NOMO-1 treated with dmso at 0.1 percent for 144 hours (cell line): ENCODE results near the gene REV1.
"Not testable (repeated sequence)": the region's sequence is repeated elsewhere in the genome, so short reads cannot be mapped to it uniquely, and the experiment has no call there.

Experiments used
- DNase-seq: peaks from one replicate; lab custom pipeline; 2025; ENCODE audit not compliant: unreplicated experiment; lab: John Stamatoyannopoulos, UW

Gene REV1

DNA sequence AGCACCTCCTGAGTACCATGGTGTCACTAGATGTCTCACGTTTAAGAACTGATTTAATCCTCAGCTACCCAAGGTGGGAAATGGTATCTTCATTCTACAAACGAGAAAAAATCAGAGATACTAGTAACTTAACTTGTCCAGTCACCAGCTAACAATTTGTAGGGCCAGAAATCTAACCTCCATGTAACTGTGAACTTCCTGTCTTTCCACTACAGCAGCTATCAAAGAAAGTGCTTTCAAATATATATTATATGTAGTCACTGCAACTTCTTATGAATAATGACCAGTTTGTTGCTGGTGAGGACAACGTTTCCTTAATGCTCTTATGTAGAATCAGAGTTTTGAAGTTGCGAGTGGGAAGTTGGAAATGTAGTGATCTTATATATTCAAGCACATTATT is 1.9 kb downstream of the REV1 start:
- DNase-seq, result no peak

DNA sequence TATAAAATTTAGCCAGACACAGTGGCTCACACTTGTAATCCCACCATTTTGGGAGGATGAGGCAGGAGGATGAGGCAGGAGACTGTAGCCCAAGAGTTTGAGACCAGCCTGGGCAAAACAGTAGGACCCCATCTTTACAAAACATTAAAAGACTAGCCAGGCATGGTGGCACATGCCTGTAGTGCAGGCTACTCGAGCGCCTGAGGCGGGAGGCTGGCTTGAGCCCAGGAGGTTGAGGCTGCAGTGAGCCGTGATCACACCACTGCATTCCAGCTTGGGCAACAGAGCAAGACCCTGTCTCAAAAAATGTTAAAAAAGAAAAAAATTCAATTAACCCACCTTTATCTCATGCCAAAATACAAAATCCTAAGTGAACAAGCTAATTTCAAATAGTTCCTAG is 4.0 kb downstream of the REV1 start:
- DNase-seq, result no peak

DNA sequence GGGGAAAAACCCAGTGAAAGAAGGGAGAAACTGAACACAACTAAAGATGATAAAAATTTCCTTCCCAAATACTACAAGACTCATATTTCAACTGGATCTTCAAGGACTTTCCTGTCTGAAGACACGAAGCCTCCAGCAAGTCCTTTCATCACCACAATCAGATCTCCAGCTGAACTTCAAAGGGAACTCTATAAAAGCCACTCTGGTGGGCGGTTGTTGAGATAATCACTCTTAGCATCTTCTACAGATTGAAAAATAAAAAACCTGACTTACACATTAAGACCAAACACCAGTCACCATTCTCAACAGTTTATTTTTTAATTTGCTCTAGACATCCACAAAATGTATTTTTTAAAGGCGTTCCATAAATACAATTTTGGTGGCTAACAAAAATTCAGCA is 4.4 kb downstream of the REV1 start:
- no peak for DNase-seq

DNA sequence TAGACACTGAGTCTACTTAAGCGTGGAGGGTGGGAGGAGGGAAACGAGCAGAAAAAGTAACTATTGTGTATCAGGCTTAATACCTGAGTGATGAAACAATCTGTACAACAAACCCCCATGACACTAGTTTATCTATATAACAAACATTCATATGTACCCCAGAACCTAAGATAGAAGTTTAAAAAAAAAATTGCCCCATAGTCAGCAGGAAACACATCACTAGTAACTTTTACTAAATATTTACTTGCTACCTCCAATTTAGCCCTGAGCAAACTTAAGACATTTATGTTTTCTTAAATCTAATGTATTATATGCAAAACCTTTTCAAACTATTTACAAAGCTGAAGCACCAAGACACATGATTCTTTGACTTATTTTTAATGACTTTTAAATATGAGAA is 5.6 kb downstream of the REV1 start:
- DNase-seq, result no peak

DNA sequence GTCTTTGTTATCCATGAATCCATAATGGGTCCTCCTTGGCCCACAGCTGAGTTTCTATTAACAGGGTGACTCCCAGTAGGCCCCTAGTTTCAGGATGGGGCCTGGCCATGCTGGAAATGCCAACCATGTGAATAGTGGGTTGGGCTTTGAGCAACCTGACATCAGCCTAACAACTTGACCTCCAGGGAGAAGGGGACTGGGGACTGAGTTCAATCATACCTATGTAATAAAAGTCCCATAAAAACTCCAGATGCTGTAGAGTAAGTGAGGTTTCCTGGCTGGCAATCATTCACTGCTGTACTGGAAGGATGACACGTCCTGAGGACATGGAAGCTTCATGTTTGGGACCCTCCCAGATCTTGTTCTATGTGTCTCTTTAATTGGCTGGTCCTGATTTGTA is 7.9 kb downstream of the REV1 start:
- DNase-seq, result no peak

DNA sequence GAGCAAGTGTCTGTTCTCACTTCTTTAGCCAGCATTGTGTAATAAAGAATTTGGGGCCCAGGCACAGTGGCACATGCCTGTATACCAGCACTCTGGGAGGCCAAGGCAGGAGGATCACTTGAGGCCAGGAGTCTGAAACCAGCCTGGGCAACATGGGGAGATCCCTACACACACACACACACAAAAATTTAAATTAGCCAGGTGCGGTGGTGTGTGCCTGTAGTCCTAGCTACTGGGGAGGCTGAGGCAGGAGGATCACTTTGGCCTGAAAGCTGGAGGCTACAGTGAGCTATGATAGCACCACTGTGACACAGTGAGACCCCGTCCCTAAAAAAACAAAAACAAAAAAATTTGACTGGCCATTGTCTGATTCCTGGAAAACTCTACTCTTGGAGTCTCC is 8.3 kb downstream of the REV1 start:
- DNase-seq, result no peak

DNA sequence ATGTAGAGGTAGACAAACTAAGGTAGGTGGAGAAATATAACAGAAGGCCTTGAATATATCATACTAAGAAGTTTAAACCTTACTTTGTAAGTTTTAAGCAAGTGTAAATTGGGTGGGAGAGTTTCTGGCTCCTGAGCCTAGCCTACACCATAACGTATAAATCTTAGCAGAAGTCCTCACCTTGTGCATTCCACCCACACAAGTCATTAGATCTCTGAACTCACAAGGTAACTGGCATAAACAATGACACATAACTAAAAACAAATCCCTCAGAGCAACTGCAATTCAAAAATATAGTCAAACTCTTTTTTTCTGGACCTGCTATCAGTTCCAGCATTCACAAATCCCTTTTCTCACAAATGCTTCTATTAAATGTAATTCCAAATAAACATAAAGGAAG is 9.4 kb downstream of the REV1 start:
- no peak for DNase-seq

DNA sequence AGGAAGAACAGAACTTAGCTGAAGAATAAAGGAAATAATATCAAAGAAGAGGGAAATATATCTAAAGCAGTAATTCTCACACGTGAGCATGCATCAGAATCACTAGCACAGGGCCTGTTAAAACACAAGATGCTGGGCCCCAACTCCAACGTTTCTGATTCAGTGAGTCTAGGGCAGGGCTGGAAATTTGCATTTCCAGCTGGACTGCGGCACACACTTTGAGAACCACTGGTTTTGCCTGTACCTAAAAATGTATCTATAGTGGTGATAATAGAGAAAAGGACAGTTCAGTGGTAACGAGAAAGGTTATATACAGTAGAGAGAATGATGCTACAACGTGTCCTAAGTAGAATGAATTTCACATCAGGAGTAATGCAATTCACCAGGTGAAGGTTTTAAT is 11.2 kb downstream of the REV1 start:
- DNase-seq, result no peak

DNA sequence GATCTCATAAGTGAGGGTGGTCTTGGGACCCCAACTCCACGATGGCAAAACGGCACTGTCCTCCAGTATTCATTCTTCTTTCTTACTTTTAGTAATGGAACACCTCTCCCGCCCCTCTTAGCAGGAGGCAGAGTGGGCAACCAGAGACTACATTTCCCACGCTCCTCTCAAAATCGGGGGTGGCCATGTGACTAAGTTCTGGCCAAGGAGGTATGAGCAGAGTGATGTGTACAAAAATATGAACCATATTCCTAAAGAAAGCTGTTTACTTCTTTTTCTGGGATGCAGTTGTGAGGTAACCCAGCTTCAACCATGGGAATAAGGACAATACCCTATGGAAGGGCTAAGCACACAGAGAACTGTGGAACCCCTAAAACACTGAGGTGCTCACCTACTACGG is 12.8 kb downstream of the REV1 start:
- DNase-seq, result no peak

DNA sequence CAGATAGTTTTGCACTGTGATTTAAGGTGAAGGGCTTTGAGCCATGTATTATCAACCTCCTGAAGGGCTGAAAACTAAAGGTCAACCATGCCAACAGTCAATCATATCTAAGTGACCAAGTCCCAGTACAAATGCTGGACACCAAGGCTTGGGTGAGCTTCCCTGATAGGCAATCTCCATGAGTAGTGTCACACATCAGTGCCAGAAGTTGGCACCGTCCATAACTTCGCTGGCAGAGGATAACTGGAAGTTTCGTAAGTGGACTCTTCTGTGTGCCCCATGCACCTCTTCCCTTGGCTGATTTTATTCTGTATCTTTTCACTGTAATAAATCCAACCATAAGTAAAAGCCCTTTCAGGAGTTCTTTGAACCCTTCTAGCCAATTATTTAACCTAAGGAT is 13.2 kb downstream of the REV1 start:
- DNase-seq, result no peak

DNA sequence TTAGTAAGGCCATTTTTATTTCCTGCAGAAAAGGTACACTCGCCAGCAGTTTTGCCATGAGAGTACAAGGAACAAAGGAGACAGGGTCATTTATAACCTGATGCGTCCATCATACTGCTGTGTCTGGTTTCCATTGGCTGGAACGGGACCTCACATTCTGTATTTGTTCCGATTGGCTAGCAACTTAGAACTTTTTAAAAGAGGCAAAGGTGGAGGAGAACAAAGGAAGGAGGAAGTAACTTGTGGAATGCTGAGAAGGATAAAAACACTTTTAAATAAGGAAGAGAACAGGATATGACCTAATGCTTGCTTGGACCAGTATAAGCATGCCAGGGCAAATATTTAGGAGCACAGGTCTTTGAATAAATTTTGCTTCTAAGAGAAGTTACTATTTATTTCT is 14.7 kb downstream of the REV1 start:
- not testable (repeated sequence) for DNase-seq

DNA sequence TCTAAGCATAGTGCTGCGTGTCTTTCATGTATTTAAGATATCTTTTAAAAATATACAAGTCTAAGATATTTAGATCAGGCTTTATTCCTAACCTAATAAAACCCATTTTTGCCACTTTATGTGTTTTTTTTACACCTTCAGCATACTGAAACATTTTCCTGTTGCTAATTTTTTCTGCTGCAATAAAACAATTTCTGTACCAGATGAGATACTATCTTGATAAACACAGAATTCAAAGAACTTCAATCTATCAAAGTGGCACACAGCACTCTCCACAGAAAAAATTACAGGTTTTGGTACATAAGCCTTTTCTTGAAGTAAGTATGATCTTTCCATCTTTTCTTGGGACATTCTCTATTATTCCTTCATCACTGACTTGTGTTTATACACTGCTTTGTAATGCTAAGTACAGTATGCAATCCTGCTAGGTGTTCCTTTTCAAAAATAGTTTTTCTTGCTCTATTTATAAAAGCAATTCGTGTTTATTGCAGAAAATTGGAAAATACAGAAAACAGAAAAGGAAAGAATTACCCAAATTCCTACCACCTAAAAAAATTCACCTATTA is 16.2 kb downstream of the REV1 start:
- no peak for DNase-seq

DNA sequence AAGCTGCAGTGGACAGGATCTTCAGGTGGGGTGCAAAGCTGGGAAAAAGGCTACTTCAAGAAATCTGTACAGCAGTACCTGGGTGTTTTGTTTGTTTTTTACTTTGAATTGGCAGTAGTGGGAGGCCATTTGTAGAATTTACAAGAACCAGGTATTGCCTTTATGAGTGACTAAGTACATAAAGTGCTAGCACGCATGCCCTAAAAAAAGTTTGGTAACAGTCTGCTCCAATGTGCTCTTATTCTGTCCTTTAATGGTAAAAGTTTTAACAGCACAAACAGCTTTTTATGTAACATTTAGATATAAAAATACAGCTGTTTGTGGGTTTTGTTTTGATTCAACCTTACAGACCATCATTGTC is 17.2 kb downstream of the REV1 start:
- DNase-seq, result no peak

DNA sequence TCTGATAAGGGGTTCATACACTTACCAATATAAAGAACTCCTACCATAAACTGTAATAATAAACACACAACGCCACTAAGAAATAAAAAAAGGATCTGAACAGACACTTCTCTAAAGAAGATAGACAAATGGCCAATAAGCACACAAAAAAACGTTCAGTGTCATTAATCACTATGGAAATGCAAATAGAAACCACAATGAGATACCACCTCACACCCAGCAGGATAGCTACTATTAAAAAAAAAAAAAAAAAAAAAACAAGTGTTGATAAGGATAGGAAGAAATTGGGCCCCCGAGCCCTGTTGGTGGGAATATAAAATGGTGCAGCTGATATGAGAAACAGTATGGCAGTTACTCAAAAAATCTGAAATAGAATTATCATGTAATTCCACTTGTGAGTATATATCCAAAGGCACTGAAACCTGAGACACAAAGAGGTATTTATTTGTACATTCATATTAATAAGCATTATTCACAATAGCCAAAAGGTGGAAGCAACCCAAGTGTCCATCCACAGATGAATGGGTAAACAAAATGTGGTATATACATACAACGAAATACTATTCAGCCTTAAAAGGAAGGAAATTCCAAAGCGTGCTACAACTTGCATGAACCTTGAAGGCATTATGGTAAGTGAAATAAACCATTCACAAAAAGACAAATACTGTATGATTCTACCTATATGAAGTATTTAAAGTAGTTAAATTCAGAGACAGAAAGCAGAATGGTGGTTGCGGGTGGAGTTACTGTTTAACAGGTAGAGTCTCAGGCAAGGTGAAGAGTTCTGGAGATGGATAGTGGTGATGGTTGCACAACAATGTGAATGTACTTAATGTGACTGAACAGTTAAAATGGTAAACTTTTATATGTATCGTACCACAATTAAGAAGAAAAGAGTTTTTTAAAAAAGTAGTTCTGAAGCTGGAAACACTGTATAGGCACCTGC is 17.9 kb downstream of the REV1 start:
- no peak for DNase-seq

DNA sequence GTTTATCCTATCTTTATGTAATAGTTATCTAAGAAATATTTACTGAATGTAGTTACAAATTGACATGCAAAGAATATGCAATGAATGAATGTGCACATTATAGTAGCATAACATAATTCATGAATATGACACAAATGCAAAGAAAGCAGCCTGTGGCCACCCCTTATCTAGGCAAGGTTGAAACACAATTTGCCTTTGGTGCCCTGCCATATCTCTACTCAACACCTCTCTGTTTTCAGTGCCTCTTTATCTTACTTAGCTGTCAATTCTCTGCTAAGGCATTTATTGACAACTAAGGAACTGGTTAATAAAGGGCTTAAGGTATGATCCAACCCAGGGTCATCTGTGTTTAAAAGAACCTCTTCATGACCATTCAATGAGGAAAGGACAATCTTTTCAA is 18.9 kb downstream of the REV1 start:
- no peak for DNase-seq

DNA sequence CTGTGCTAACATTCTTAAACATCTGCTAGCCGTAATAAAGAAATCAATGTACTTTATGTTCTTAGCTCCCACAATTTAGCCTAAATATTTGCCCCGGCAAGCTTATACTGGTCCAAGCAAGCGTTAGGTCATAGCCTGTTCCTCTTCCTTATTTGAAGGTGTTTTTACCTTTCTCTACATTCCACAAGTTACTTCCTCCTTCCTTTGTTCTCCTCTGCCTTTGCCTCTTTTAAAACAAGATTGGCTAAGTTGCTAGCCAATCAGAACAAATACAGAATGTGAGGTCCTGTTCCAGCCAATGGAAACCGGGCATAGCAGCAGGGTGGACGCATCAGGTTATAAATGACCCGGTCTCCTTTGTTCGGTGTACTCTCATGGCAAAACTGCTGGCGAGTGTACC is 19.4 kb downstream of the REV1 start:
- not testable (repeated sequence) for DNase-seq

DNA sequence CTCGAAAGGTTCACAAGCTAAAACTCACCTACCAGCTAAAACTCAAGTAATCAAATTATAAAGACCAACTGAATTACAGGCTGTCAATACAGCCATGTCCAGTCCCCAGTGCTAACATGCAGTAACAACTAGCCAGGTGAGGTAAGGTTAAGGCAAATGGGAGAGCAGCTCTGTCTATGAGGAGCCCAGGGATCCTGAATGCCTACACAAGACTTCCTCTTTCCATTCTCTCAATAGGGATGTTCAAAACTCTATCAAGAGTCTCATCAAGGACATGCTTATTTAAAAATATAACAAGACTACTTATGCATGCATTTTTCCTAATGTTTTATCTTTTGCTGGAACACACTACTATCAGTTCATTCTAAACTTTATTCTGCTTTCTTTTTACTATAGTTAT is 20.4 kb downstream of the REV1 start:
- DNase-seq, result no peak

DNA sequence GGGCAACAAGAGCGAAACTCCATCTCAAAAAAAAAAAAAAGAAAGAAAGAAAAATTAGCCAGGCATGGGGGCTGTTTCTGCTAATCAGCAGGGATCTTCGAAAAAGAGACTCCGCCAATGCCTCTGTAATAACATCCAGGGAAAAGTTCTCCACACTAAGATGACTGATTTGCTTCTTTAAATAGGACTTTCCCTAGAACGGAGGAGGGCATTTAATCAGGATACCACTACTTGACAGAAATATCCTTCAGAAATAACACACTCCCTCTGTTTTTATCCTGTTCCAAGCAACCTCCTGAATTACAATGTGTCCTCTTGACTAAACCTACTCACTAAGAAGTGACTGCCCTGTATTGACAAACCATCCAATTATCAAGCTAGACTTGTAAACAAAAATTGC is 21.7 kb downstream of the REV1 start:
- no peak for DNase-seq

DNA sequence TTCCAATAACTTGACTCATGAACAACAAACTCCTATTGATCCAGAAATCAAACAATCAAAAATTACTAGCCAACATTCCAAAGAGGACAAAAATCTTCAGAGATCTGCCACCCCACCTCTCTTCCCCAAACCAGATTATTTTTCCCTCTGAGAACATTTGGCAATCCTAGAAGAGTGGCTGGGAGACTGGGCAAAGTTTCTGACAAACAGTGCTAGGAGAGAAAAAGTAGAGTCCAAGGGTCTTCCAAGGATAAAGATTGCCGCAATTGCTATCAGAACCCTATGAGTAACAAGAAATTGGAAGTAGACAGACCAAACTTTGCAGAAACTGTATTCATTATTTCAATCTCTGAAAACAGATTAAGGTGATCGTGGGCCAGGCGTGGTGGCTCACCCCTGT is 22.4 kb downstream of the REV1 start:
- DNase-seq, result no peak

DNA sequence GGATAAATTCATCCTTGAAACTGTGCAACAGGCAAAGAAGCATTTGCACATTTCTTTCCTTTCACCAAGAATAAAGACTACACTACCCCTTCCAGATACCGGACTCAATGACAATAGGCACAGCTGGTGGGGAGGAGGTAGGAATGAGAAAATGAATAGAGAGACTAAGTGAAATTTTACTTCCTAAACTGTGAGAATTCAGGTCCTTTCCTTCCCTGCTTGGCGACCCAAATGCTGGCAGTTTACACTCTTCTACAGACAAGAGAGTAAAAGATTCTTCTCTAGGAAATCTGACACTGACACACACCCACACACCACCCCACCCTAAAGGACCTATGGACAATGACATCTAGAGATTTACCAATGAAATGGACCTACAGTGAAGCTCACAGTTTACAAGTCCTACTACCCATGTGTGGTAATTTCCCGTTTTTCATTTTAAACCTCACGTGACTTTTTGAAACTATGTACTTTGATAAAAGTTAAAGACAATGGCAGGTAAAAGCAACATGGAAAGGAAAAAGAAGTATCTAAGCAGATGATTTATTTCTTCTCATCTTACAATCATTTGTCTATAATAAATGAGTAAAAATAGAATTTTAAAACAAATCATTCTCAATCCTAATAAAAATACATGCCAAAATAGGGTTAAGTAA is 27.9 kb downstream of the REV1 start:
- DNase-seq, result no peak

DNA sequence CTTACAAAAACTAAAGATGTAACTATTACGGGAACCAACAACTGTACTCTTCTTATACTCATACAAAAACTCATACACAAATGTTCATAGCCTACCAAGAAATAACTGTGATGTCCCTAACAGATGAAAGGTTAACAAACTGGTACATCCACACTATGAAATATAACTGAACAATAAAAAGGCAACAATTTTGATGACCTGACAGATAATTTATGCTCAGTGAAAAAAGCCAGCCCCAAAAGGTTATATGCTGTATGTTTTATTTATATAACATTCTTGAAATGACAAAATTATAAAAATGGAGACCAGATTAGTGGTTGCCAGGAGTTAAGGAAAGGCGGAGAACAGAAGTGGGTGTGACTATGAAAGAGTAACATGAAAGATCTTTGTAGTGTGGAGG is 31.3 kb downstream of the REV1 start:
- DNase-seq, result no peak

DNA sequence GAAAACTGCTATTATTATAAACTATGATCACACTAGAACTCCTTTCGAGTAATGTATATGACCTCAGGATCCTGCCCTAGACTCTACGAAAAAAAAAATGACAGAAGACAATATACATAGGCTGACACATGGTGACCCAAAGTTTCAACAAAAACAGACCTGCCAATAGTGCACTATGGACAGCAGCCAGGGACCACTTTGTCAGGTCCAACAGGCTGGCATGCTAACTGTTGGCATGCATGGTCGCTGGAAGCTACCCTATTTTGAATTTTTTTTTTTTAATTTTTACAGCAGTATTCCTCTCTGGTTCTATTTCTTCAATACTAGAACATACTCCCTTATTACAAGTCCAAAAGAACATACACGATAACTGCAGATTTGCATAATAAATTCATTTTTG is 38.1 kb downstream of the REV1 start:
- DNase-seq, result no peak
